Measurements from ENCODE around the gene MOB1B.
"Not testable (repeated sequence)": the region's sequence is repeated elsewhere in the genome, so short reads cannot be mapped to it uniquely, and the experiment has no call there.

Gene MOB1B

GRCh38 chr4:71009086-71009485 is 106.9 kb downstream of the MOB1B start:
- no peak for DNase-seq (ENCODE audit: low read depth)

DNA sequence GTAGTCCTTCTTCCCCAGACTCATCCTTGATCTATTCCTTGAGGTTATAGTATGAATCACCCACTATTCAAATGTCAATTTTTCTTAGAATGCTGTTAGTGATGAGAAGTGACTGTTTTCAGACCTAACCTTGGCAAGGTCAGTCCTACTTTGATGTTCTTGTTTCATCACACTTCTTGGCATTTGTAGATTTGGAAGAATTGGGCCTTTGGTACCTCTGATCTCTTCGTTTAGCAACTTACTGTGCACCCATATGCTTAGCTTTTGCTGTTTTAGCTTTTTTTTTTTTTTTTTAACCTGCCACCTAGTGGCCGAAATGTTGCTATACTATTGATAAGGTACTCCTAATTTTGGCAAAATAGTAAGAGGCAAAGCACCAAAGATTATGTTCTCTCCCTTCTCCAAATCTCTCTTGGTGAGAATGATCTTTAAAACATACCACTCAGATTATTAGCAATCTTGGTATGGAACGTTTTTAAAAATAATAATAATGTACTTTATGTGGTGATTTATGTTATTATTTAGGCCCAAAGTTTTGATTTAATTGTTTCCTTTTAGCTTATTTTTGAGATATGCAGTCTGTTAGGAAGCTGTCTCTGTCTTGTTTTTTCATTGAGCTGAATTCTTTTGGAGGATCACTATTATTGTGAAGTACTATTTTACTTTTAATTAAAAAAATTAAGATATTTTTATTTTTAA is 107.9 kb downstream of the MOB1B start:
- DNase-seq (ENCODE audit: low read depth) = no peak

GRCh38 chr4:71011451-71011850 is 109.3 kb downstream of the MOB1B start:
- DNase-seq (ENCODE audit: low read depth) = no peak

GRCh38 chr4:71017391-71017790 is 115.2 kb downstream of the MOB1B start:
- DNase-seq (ENCODE audit: low read depth) = not testable (repeated sequence)

DNA sequence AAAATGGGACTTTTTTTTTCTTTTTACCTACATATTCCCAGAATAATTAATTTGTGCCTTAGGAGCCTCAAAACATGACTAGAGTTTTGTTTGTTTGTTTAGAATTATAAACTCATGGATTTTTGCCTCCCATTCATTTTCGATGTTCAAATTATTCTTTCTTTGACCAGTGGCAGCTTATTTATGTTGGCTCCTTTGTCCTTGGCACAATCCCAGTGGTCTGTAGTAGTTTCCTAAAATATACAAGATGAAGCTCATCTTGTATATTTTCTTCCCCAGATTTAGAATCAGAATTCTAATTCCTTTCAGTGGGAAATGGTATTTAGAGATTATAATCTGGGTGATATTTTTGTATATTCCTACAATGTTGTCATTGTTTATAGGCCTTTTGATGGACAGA is 118.4 kb downstream of the MOB1B start:
- no peak for DNase-seq (ENCODE audit: low read depth)

DNA sequence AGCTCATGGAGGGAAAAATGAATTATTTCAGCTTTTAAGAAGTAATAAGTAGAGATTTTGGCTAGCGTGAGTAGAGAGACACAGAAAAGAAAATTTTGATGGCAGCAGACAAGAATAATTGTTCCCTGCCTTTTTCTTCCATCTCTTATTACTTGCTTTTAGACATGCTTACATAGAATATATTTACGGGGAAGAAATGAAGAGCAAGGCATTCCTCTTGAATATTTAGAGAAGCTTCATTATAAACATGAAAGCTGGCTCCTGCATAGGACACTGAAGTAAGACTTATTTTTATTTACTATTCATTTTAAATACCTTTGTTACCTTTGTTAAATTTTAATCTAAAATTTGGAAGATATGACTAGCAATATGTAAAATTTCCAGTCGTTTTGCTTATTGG is 123.5 kb downstream of the MOB1B start:
- no peak for DNase-seq (ENCODE audit: low read depth)

DNA sequence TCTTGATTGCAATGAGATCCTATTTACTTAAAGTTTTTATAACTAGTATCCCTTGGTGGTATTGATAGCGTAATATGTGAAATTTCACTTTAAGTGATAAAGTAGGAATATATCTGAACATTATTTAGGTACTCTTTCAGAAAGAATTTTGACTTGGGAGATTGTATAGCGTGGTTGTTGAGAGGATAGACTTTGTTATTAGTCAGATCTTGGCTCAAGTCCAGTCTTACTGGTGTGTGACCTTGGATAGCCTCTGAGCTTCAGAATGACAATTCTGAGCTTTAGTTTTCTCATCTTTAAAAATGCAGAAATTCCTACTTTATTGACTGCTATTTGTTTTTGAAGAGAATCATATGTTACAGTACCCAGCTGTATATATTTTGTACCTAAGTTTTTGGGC is 123.9 kb downstream of the MOB1B start:
- DNase-seq (ENCODE audit: low read depth) = no peak

- DNase-seq (ENCODE audit: low read depth) = no peak
Observed at GRCh38 chr4:71027611-71028010, 125.4 kb downstream of the MOB1B start.

DNA sequence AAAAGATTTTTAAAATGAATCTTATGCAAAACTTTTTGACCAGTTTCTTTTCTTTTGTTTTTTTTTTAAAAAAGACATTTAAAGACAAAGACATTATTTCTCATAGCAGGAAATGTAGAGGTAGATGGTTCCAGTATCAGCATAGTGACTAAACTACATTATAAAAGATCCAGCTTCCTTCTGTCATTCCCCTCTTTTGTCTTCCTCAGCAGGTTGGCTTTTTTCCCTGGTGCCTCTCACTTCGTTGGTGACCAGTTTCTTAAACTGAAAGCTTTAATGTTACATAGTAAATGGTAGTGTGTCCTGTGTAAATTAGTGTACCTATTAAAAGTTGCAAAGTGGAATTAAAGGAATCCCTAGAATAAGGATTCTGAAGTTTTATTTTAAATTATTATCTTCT is 127.3 kb downstream of the MOB1B start:
- no peak for DNase-seq (ENCODE audit: low read depth)

DNA sequence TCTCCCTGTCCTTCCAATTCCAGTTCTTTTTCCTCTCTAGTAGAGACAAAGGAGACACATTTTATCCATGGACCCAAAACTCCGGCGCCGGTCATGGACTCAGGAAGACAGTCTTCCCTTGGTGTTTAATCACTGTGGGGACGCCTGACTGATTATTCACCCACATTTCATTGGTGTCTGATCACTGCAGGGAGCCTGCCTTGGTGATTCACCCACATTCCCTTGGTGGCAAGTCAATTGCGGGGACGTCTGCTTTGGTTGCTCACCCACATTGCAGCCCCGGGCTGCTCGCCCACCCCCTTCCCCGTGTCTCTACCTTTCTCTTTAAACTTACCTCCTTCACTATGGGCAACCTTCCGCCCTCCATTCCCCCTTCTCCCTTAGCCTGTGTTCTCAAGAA is 129.9 kb downstream of the MOB1B start:
- DNase-seq (ENCODE audit: low read depth) = not testable (repeated sequence)
